Tibial nerve (tissue), 4 donors: Measurements from ENCODE around the gene NAA40. TPM values are rescaled to one million over a fixed set of nuclear protein-coding genes. Genes with fewer than 3 reads are reported as not detected.

Experiments used
- DNase-seq, 2 donors: peaks; one replicate each; pipeline ENCODE4 v3.0.0-alpha.2; 2019; ENCODE audit warnings: low spot score in 2 of 2
- H3K27ac ChIP-seq, 4 donors: fragments of 200-600 bp; sonication (generic) in 3 of 4; one replicate each; pipeline ENCODE4 v1.5.1; 2017 to 2019; ENCODE audit warnings: mild to moderate bottlenecking in 1 of 4
- H3K27me3 ChIP-seq, 2 donors: fragments of 200-600 bp; sonication (generic) in 1 of 2; one replicate each; pipeline versions ENCODE4 v1.5.1 to v1.6.0; 2017 to 2019
- H3K36me3 ChIP-seq, 3 donors: fragments of 200-600 bp; sonication (generic); one replicate each; pipeline ENCODE4 v1.5.1; 2018 to 2019
- H3K4me1 ChIP-seq, 4 donors: fragments of 200-600 bp; sonication (generic) in 3 of 4; one replicate each; pipeline ENCODE4 v1.5.1; 2017 to 2019
- H3K4me3 ChIP-seq, 4 donors: fragments of 200-600 bp; sonication (generic) in 3 of 4; one replicate each; pipeline ENCODE4 v1.5.1; 2017 to 2019; ENCODE audit warnings: mild to moderate bottlenecking in 1 of 4, moderate library complexity in 1 of 4
- H3K9me3 ChIP-seq, 4 donors: fragments of 200-600 bp; sonication (generic) in 3 of 4; one replicate each; pipeline ENCODE4 v1.5.1; 2017 to 2019
- EP300 ChIP-seq, 2 donors: sonication (generic); formaldehyde crosslinking; IDR thresholded peaks; one replicate each; pipeline ENCODE4 v1.6.1; 2017; ENCODE audit warnings: antibody characterized with exemption in 2 of 2, mild to moderate bottlenecking in 1 of 2
- POLR2A ChIP-seq, 2 donors: fragments of 450-650 bp; IDR thresholded peaks; one replicate each; pipeline ENCODE4 v1.6.1; 2017; ENCODE audit warnings: antibody characterized with exemption in 2 of 2, mild to moderate bottlenecking in 2 of 2, moderate library complexity in 2 of 2
- WGBS, 2 donors: methylation state at CpG; one replicate each; pipeline ENCODE4 v1.1.5; 2018; 5-methylcytosine and 5-hydroxymethylcytosine counted together
- total RNA-seq, 4 donors: library from RNA; depleted of rRNA; stranded (reverse); fragments of >200 nt; gene quantifications; one replicate each; pipeline ENCODE4 v1.1.0, GENCODE V29; 2016
- TF ChIP-seq, protein P1 (sequence below), 5 experiments: fragments of 200-600 bp in 3 of 5; fragments of 450-650 bp in 2 of 5; sonication (generic) in 3 of 5; IDR thresholded peaks; one replicate each; pipeline ENCODE4 v1.5.1; 2016 to 2019; ENCODE audit warnings: antibody characterized with exemption in 5 of 5, mild to moderate bottlenecking in 3 of 5, moderate library complexity in 2 of 5

NAA40 gene
- total RNA-seq, 4 donors from 2014 or later: 4.9 to 13.5 (median 5.6) TPM

DNA sequence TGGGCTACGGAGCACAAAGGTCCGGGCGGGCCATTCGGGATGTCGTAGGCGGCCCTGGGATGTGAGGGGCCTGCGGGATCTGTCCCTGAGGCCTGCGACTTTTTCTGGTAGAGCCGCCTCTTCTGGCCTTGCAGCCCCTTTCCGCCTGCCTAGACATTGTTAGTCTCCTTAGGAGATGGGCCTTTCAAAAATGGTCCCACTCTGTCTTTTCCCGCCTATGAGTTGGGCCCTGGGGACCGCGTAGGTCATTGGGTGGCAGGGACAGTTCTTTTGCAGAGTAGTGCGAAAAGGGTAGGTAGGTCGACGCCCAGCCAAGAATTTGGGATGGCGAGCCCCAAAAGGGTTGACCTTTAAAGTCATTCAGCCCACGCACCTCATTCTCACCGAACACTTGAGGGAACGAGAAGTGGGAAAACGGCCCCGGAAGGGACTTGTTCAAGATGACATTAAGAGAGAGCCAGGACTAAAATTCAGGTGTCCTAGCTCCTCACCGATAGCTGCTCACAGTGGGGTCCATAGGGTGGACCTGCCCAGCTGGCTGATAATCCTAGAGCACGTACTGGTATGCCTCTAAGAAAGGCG is 48.2 kb downstream of the NAA40 start:
- peaks cover 0 to 28% (median 14%) of the 10 kb centered on the region in 4 donors for H3K4me1 ChIP-seq
- TF ChIP-seq, protein P1, sequence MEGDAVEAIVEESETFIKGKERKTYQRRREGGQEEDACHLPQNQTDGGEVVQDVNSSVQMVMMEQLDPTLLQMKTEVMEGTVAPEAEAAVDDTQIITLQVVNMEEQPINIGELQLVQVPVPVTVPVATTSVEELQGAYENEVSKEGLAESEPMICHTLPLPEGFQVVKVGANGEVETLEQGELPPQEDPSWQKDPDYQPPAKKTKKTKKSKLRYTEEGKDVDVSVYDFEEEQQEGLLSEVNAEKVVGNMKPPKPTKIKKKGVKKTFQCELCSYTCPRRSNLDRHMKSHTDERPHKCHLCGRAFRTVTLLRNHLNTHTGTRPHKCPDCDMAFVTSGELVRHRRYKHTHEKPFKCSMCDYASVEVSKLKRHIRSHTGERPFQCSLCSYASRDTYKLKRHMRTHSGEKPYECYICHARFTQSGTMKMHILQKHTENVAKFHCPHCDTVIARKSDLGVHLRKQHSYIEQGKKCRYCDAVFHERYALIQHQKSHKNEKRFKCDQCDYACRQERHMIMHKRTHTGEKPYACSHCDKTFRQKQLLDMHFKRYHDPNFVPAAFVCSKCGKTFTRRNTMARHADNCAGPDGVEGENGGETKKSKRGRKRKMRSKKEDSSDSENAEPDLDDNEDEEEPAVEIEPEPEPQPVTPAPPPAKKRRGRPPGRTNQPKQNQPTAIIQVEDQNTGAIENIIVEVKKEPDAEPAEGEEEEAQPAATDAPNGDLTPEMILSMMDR (IDR thresholded peaks at IDR 0.05): no peak
- TF ChIP-seq POLR2A (IDR thresholded peaks at IDR 0.05) (no peak), EP300 (IDR thresholded peaks at IDR 0.05) (no peak)
- H3K9me3 ChIP-seq: no peaks in the 10 kb centered on the region
- WGBS, 2 donors: 16 to 25% methylated on average over 24 to 25 of the region's 25 CpGs
- peaks cover 0 to 41% (median 0%) of the 10 kb centered on the region in 3 donors for H3K36me3 ChIP-seq
- H3K27me3 ChIP-seq: no peaks in the 10 kb centered on the region
- DNase-seq: no peak
- H3K4me3 ChIP-seq: peak overlapping the region; percentile 67 to 99 (median 93)
- H3K27ac ChIP-seq: peak overlapping the region; percentile 54 to 95 (median 90)

DNA sequence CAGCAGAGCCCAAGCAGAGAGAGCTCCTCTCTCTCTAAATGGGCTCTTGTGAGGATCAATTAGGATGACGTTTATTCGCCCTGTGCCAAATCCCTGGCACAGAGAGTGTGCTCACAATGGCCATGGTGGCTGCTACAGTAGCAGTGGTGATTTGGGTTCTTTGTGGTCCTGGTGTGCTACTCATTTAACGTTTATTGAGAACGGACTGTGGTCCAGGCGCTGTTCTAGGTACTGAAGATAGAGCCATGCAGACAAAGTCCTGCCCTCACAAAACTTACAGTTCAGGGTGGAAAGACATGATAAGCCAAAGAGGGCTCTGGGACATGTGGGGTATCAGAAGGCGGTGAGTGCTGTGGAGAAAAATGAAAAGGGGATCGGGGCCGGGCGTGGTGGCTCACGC is 52.8 kb downstream of the NAA40 start:
- Histone ChIP-seq H3K4me3 (no peak overlapping the region), H3K4me1 (peaks cover 0 to 21% (median 10%) of the 10 kb centered on the region in 4 donors)

DNA sequence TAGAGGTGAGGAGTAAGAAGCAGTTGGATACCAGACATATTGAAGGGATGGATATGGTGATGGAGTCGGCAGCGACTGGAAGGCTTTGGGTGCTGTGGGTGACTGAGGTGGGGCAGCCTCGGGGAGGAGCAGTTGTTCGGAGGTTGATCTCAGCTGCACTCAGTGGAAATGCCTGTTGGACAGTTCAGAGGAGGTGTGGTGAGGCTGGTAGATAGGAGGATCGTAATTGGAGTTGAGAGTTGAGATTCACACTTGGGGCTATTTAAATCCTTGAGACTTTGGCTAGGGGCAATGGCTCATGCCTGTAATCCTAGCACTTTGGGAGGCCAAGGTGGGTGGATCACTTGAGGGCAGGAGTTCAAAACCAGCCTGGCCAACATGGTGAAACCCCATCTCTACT is 54.3 kb downstream of the NAA40 start:
- Histone ChIP-seq H3K27me3 (no peaks in the 10 kb centered on the region), H3K9me3 (no peaks in the 10 kb centered on the region), H3K4me3 (no peak overlapping the region), H3K36me3 (peaks cover 0 to 100% (median 5%) of the 10 kb centered on the region in 3 donors), H3K27ac (no peak overlapping the region), H3K4me1 (peaks cover 0 to 8% (median 0%) of the 10 kb centered on the region in 4 donors)
- TF ChIP-seq EP300 (IDR thresholded peaks at IDR 0.05): no peak
- DNase-seq: no peak
- WGBS, 2 donors: 86 to 90% methylated on average over 5 of the region's 5 CpGs

More for the DNA sequence above, 52.8 kb downstream of the NAA40 start:
- Histone ChIP-seq H3K27me3 (no peaks in the 10 kb centered on the region), H3K27ac (no peak overlapping the region), H3K36me3 (peaks cover 0 to 86% (median 5%) of the 10 kb centered on the region in 3 donors), H3K9me3 (no peaks in the 10 kb centered on the region)
- TF ChIP-seq, protein P1 (IDR thresholded peaks at IDR 0.05): no peak
- no peak for TF ChIP-seq EP300 (IDR thresholded peaks at IDR 0.05)
- TF ChIP-seq POLR2A (IDR thresholded peaks at IDR 0.05): no peak
- WGBS, 2 donors: 86 to 87% methylated on average over 10 of the region's 10 CpGs
- no peak for DNase-seq

DNA sequence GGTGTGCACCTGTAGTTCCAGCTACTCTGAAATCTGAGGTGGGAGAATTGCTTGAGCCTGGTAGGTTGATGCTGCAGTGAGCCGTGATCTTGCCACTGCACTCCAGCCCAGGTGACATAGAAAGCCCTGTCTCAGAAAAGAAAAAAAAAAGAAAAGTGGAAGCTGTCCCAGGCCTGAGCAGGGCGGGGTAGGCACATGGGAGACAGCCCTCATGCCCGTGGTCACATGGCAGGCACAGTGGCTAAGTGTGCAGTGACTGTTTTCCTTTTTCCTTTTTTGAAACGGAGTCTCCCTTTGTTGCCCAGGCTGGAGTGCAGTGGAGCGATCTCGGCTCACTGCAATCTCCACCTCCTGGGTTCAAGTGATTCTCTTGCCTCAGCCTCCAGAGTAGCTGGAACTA is 55.2 kb downstream of the NAA40 start:
- DNase-seq: no peak
- 61 to 70% methylated on average over 6 of the region's 6 CpGs for WGBS, 2 donors
- Histone ChIP-seq H3K27ac (no peak overlapping the region), H3K4me1 (peaks cover 0 to 10% (median 2%) of the 10 kb centered on the region in 4 donors), H3K9me3 (no peaks in the 10 kb centered on the region), H3K4me3 (no peak overlapping the region), H3K36me3 (peaks cover 0 to 100% (median 5%) of the 10 kb centered on the region in 3 donors), H3K27me3 (no peaks in the 10 kb centered on the region)
- TF ChIP-seq POLR2A (IDR thresholded peaks at IDR 0.05) (no peak), EP300 (IDR thresholded peaks at IDR 0.05) (no peak)
- TF ChIP-seq, protein P1 (IDR thresholded peaks at IDR 0.05): no peak

DNA sequence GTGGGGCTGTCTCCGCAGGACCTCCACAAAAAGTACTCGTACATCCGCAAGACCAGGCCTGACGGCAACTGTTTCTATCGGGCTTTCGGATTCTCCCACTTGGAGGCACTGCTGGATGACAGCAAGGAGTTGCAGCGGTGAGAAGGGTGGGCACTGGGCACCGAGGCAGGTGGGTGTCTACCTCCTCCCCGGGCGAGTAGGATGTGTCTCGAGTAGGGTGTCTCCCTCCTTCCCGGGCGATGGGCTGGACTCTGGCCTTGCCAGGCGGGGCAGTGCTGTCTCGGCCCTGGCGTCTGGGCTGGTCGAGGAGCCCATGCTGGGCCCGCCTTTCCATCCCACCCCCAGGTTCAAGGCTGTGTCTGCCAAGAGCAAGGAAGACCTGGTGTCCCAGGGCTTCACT is 57.7 kb downstream of the NAA40 start:
- Histone ChIP-seq H3K27me3 (no peaks in the 10 kb centered on the region), H3K27ac (no peak overlapping the region), H3K4me3 (no peak overlapping the region), H3K9me3 (no peaks in the 10 kb centered on the region), H3K4me1 (peaks cover 0 to 35% (median 16%) of the 10 kb centered on the region in 4 donors), H3K36me3 (peaks cover 0 to 77% (median 5%) of the 10 kb centered on the region in 3 donors)
- 82 to 85% methylated on average over 15 to 18 of the region's 18 CpGs for WGBS, 2 donors
- DNase-seq: no peak
- TF ChIP-seq POLR2A (IDR thresholded peaks at IDR 0.05) (no peak), EP300 (IDR thresholded peaks at IDR 0.05) (no peak)
- TF ChIP-seq, protein P1 (IDR thresholded peaks at IDR 0.05): no peak
